ENCODE results near the gene PIK3CB. TPM values are rescaled to one million over a fixed set of nuclear protein-coding genes. Genes with fewer than 3 reads are reported as not detected.

PIK3CB gene
- total RNA-seq, 1 experiment from 2014 or later, result 73.9 TPM

- H3K27ac ChIP-seq (ENCODE audit: low read length), result no peak overlapping the region
- BruUV-seq (replicated peaks), result no TSS peak
- no peaks in the 10 kb centered on the region for H3K27me3 ChIP-seq (ENCODE audit: control insufficient read depth, insufficient read depth, low read length)
- H3K36me3 ChIP-seq (ENCODE audit: control insufficient read depth, insufficient read depth, low read length), result no peaks in the 10 kb centered on the region
- H3K4me3 ChIP-seq (ENCODE audit: low read depth in 2 of 2, low read length in 2 of 2), result no peak overlapping the region
- in situ Hi-C loops (cut with HindIII; ENCODE audit: low pct_unique_long_range_greater_than_20kb, low sequenced_read_pairs), result no loop called here
- CTCF ChIA-PET, result no interaction called here
- POLR2A ChIA-PET, result no interaction called here
- no peaks in the 10 kb centered on the region for H3K9me3 ChIP-seq (ENCODE audit: control insufficient read depth, insufficient read depth, low read depth, low read length)
- DNase-seq (ENCODE audit: low read depth, low spot score) (no peak), ATAC-seq (no peak)
- intact Hi-C loops (cut with micrococcal nuclease; ENCODE audit: unreplicated experiment), result no loop called here
- no peaks in the 10 kb centered on the region for H3K4me1 ChIP-seq (ENCODE audit: control insufficient read depth, insufficient read depth, low read length)
- TF ChIP-seq SIN3A (IDR thresholded peaks at IDR 0.05; ENCODE audit: borderline replicate concordance, insufficient read depth, low read depth, low read length), result no peak
- no peak for TF ChIP-seq REST (IDR thresholded peaks at IDR 0.05; ENCODE audit: insufficient read depth in 1 of 2, low read depth in 2 of 2, low read length in 1 of 2)
- no peak for TF ChIP-seq POLR2AphosphoS5 (IDR thresholded peaks at IDR 0.05; ENCODE audit: low read depth, low read length)
- no peak for TF ChIP-seq TCF7L2 (IDR thresholded peaks at IDR 0.05; ENCODE audit: low read depth, low read length)
- no peak for TF ChIP-seq CTCF (IDR thresholded peaks at IDR 0.05)
These were observed 110.3 kb downstream of the PIK3CB start for GRCh38 chr3:138724443-138724842.

GRCh38 chr3:138718849-138719248 lies 115.9 kb downstream of the PIK3CB start:
- CTCF ChIA-PET, result interaction anchor here (0.8 kb wide), 1 partner anchor 197 kb away, joined by 3 read pairs; no protein-coding TSS in a partner anchor
- POLR2A ChIA-PET, result interaction anchor here (0.5 kb wide), 1 partner anchor 93 kb away, joined by 9 read pairs; no protein-coding TSS in a partner anchor
- in situ Hi-C loops (cut with HindIII; ENCODE audit: low pct_unique_long_range_greater_than_20kb, low sequenced_read_pairs), result no loop called here

More at GRCh38 chr3:138718849-138719248, 115.9 kb downstream of the PIK3CB start:
- Histone ChIP-seq H3K27me3 (ENCODE audit: control insufficient read depth, insufficient read depth, low read length) (no peaks in the 10 kb centered on the region), H3K36me3 (ENCODE audit: control insufficient read depth, insufficient read depth, low read length) (0 out of 2 replicates have a peak, but pooled peaks cover 6% of the 10 kb centered on the region), H3K4me1 (ENCODE audit: control insufficient read depth, insufficient read depth, low read length) (no peaks in the 10 kb centered on the region), H3K27ac (ENCODE audit: low read length) (no peak overlapping the region), H3K9me3 (ENCODE audit: control insufficient read depth, insufficient read depth, low read depth, low read length) (no peaks in the 10 kb centered on the region), H3K4me3 (ENCODE audit: low read depth in 2 of 2, low read length in 2 of 2) (no peak overlapping the region)
- DNase-seq (ENCODE audit: low read depth, low spot score) (no peak), ATAC-seq (no peak)
- no TSS peak for BruUV-seq (replicated peaks)
- intact Hi-C loops (cut with micrococcal nuclease; ENCODE audit: unreplicated experiment), result no loop called here
- TF ChIP-seq POLR2AphosphoS5 (IDR thresholded peaks at IDR 0.05; ENCODE audit: low read depth, low read length) (no peak), SIN3A (IDR thresholded peaks at IDR 0.05; ENCODE audit: borderline replicate concordance, insufficient read depth, low read depth, low read length) (no peak), CTCF (IDR thresholded peaks at IDR 0.05) (no peak), REST (IDR thresholded peaks at IDR 0.05; ENCODE audit: insufficient read depth in 1 of 2, low read depth in 2 of 2, low read length in 1 of 2) (no peak), TCF7L2 (IDR thresholded peaks at IDR 0.05; ENCODE audit: low read depth, low read length) (no peak)
